ENCODE results near the gene ETV5.

DNA sequence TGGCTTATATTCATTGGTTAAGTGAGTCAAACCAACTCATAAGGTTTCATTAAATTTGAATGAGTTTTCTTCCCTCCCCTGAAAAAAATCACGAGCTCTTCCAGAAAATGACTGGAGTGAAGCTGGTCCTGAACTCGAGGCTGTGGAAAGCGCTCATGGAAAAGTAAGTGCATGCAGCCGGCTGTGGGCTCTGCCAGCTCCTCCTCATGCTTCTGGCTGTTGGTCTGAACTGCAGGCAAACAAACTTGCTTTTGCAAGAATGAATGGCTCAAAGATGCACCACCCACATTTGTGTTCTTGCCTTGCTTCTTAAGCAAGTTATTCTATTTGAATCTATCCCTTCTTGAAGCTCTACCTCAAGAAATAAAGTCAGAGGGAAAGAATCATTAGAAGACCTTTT is 6.2 kb downstream of the ETV5 start:
- TF ChIP-seq, protein P1, sequence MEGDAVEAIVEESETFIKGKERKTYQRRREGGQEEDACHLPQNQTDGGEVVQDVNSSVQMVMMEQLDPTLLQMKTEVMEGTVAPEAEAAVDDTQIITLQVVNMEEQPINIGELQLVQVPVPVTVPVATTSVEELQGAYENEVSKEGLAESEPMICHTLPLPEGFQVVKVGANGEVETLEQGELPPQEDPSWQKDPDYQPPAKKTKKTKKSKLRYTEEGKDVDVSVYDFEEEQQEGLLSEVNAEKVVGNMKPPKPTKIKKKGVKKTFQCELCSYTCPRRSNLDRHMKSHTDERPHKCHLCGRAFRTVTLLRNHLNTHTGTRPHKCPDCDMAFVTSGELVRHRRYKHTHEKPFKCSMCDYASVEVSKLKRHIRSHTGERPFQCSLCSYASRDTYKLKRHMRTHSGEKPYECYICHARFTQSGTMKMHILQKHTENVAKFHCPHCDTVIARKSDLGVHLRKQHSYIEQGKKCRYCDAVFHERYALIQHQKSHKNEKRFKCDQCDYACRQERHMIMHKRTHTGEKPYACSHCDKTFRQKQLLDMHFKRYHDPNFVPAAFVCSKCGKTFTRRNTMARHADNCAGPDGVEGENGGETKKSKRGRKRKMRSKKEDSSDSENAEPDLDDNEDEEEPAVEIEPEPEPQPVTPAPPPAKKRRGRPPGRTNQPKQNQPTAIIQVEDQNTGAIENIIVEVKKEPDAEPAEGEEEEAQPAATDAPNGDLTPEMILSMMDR (IDR thresholded peaks at IDR 0.05 in 2 of 3, conservative IDR thresholded peaks at IDR 0.05 in 1 of 3; ENCODE audit: insufficient read depth in 2 of 3, low read depth in 1 of 3, low read length in 3 of 3) = no peak
- TF ChIP-seq EP300 (IDR thresholded peaks at IDR 0.05; ENCODE audit: low read length) (no peak), ZNF175 (CRISPR knock-in tag; IDR thresholded peaks at IDR 0.05; ENCODE audit: low read depth) (no peak), POU5F1 (IDR thresholded peaks at IDR 0.05; ENCODE audit: borderline replicate concordance, low read depth, low read length, partially characterized antibody) (no peak), HDAC2 (IDR thresholded peaks at IDR 0.05) (no peak), POLR3A (IDR thresholded peaks at IDR 0.05; ENCODE audit: borderline replicate concordance, extremely low read depth, insufficient read depth, insufficient read length) (no peak), HDGF (IDR thresholded peaks at IDR 0.05) (no peak), RCOR1 (IDR thresholded peaks at IDR 0.05; ENCODE audit: borderline replicate concordance in 1 of 2, low read depth in 2 of 2, low read length in 2 of 2) (no peak), HDAC6 (IDR thresholded peaks at IDR 0.05; ENCODE audit: low read depth, low read length) (no peak), POLR2A (conservative IDR thresholded peaks at IDR 0.05) (no peak), TAF1 (IDR thresholded peaks at IDR 0.05; ENCODE audit: control insufficient read depth, extremely low read depth, insufficient read depth, low read length, severe bottlenecking) (no peak)
- TF ChIP-seq, protein P2, sequence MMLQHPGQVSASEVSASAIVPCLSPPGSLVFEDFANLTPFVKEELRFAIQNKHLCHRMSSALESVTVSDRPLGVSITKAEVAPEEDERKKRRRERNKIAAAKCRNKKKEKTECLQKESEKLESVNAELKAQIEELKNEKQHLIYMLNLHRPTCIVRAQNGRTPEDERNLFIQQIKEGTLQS (IDR thresholded peaks at IDR 0.05) = no peak
- TF ChIP-seq, protein P2 (CRISPR knock-in tag; conservative IDR thresholded peaks at IDR 0.05) = no peak
- TF ChIP-seq, protein P3, sequence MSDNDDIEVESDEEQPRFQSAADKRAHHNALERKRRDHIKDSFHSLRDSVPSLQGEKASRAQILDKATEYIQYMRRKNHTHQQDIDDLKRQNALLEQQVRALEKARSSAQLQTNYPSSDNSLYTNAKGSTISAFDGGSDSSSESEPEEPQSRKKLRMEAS (CRISPR knock-in tag; IDR thresholded peaks at IDR 0.05) = no peak

Measured in K562 (cell line).